KOPT-K1 (cell line): Measurements from ENCODE around the gene PPP1R12B.
"Not testable (repeated sequence)": the region's sequence is repeated elsewhere in the genome, so short reads cannot be mapped to it uniquely, and the experiment has no call there.

Source experiments
- H3K27ac ChIP-seq: fragments of 200-600 bp; sonication (generic); 2 replicates; pipeline ENCODE4 v1.5.1; 2016; ENCODE audit warnings: antibody characterized with exemption, mild to moderate bottlenecking, low read depth, low read length; ENCODE audit not compliant: poor library complexity, severe bottlenecking
- H3K36me3 ChIP-seq: fragments of 200-600 bp; sonication (generic); 2 replicates; pipeline ENCODE4 v1.5.1; 2017; ENCODE audit warnings: antibody characterized with exemption, mild to moderate bottlenecking, low read length, moderate library complexity; ENCODE audit not compliant: insufficient read depth
- H3K9me3 ChIP-seq: fragments of 200-600 bp; sonication (generic); 2 replicates; pipeline ENCODE4 v1.5.1; 2017; ENCODE audit warnings: antibody characterized with exemption, low read length, mild to moderate bottlenecking; ENCODE audit not compliant: insufficient read depth, poor library complexity, severe bottlenecking

The PPP1R12B gene

DNA sequence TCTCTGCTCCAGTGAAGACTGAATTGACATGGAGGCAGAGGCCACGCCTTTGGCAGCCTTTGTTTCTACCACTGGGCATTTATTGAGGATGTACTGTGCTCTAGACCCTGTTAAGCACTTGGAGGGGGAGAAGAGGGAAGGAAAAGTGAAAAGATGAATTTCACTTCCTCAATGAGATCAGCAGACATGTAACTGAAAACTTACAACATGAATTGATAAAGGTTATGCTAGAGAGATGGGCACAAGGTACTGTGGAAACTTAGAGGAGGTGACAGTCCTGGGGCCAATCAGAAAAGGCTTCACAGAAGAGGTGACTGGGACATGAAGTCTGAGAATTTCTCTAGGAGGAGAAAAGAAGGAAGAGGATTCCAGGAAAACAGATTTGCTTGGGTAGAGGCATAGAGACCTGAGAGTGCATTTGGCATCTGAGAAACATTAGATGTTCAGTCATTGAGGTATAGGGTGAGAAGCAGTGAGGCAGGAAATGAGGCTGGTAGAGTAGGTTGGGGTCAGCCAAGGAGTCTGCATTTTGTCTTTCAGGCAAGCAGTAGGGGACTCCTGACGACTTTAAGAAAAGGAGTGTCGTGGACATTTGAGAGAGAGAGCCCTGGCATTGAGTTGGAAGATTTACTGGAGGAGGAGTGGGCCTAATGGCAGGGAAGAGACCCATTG is 248.7 kb downstream of the PPP1R12B start:
- Histone ChIP-seq H3K9me3 (no peaks in the 10 kb centered on the region), H3K36me3 (no peaks in the 10 kb centered on the region), H3K27ac (no peak overlapping the region)

GRCh38 chr1:202599669-202600431 is 251.4 kb downstream of the PPP1R12B start:
- no peak overlapping the region for H3K27ac ChIP-seq
- H3K36me3 ChIP-seq = no peaks in the 10 kb centered on the region
- no peaks in the 10 kb centered on the region for H3K9me3 ChIP-seq

- Histone ChIP-seq H3K36me3 (no peaks in the 10 kb centered on the region), H3K27ac (no peak overlapping the region), H3K9me3 (no peaks in the 10 kb centered on the region)
Measured at GRCh38 chr1:202600432-202601041, 252.0 kb downstream of the PPP1R12B start.

DNA sequence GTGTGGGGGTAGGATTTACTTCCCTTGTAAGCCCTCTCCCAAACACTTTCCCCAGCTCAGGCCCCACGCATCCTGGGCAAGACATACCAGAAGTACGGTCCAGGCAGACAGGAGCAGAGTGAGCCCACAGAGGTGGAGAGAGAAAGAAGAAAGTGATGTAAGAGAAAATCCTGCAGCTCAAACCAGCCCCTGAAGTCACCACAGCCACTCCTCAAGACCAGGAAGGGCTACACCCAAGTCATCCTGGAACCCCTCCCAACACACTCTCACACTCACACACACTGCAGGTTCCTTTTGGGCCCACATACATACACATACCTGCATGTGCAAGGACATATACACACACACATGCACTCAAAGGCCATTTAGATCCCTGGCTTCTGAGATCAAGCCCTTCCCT is 254.9 kb downstream of the PPP1R12B start:
- Histone ChIP-seq H3K27ac (no peak overlapping the region), H3K36me3 (no peaks in the 10 kb centered on the region), H3K9me3 (no peaks in the 10 kb centered on the region)

DNA sequence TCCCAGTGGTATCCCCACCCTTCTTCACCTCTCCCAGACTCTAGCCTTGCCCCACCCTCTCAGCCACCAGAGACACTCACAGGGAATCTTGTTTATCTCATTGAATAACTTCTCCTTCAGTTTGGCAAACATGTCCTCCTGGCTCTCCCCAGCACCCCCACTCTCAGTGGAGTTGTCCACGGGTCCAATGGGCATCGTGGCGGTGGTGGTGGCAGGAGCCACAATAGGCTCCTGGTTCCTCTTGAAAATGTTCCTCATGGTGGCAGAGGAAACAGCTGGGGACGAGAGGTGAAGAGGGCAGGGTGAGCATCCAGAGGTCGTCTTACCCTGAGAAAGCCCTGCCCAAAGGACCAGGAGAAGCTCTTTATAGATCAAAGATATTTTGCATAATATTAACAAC is 257.0 kb downstream of the PPP1R12B start:
- Histone ChIP-seq H3K36me3 (no peaks in the 10 kb centered on the region), H3K27ac (no peak overlapping the region), H3K9me3 (no peaks in the 10 kb centered on the region)

GRCh38 chr1:202612036-202612435 is 263.5 kb downstream of the PPP1R12B start:
- H3K36me3 ChIP-seq, H3K27ac ChIP-seq, H3K9me3 ChIP-seq: not testable (repeated sequence)

DNA sequence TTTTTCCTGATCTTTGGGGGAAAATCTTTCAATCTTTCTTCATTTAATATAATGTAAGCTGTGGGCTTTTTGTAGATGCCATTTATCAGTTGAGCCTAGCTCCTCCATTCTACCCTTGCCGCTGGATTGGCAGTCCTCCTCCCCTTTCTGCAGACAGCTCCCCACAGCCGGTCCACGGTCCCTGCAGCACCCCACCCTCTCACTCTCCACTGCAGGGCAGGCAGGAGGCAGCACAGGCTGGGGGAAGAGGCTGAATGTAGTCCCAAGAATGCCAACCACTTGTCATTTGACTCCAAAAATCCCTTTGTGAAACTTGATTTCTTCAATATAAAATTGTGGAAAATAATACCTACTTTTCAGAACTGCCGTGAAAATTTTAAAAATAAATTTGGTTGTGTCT is 265.1 kb downstream of the PPP1R12B start:
- Histone ChIP-seq H3K36me3 (no peaks in the 10 kb centered on the region), H3K9me3 (no peaks in the 10 kb centered on the region), H3K27ac (no peak overlapping the region)

DNA sequence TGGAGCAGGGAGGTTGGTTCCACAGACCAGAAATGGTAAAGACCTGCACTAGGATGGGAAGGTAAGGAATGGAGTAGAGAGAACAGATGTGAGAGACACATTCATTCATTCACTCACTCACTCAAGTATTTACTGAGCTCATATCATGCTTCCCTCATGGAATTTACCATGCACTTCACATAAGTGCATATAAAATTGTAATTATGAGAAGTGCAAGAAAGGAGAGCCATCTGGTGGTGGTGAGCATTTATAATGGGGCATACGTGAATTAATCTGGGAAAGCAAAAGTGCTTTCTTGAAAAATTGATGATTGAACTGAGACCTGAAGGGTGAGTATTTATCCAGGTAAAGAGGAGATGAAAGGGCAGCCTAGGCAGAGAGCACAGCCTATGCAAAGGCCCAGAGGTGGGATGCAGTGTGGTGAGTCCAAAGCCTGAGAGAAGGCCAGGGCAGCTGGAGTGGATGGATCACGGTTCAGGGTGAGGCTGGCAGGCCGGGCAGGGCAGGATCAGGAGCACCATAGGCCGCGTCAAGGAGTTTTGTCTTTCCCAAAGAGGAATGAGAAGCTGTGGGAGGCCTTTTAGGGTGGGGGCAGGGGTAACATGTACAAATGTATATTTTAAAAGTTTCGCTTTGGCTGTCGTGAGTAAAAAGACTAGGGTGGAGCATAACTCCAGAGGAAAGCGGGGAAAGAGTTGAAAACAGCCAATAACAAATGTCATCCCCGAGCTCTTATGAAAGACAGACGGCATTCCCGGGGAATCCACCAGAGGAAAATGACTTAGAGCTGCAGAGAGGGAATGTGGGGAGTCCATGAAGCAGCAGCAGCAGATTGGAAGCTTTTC is 266.1 kb downstream of the PPP1R12B start:
- H3K9me3 ChIP-seq, H3K36me3 ChIP-seq, H3K27ac ChIP-seq: not testable (repeated sequence)

GRCh38 chr1:202615208-202615500 is 266.7 kb downstream of the PPP1R12B start:
- not testable (repeated sequence) for H3K36me3 ChIP-seq, H3K9me3 ChIP-seq, H3K27ac ChIP-seq

DNA sequence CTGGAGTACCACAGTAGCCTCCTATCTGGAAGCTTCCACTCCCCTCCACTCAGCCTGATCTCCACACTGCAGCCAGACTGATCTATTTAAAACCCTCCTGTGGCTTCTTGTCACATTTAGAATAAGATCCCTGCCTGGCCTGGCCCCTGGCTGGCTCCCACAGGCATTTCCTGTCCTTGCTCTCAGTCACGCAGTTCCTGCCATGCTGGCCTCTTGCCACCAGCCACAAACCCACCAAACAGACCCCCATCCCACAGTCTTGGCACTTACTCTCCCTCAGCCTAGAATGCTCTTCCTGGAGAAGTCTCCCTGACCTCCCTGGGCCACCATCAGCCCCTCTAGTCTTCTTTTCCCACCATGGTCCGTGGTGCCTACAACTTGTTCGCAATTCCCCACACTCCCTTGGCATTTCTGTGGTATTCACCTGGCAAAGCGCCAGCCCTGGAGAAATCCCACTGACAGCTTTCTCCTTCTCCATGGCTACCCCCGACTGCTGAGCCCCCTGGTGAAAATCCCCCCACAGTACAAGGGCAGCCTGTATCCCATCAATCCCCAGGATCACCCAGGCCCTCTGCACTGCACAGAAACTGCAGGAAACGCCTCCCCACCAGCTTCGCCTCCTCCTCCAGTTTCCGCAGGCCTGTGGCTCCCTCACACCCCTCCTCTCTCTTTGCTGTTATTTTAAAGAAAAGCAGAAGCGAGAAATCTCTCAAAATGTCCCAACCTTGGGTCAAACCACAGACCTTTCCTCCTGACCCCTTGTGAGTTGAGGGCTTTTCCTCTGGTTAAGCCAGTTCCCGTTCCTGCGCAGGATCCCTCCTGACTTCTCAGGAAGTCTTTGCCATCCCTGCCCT is 267.2 kb downstream of the PPP1R12B start:
- no peaks in the 10 kb centered on the region for H3K36me3 ChIP-seq
- H3K27ac ChIP-seq = no peak overlapping the region
- H3K9me3 ChIP-seq = no peaks in the 10 kb centered on the region

- H3K27ac ChIP-seq = no peak overlapping the region
- H3K9me3 ChIP-seq = no peaks in the 10 kb centered on the region
- no peaks in the 10 kb centered on the region for H3K36me3 ChIP-seq
Measured at GRCh38 chr1:202616355-202616915, 267.9 kb downstream of the PPP1R12B start.

DNA sequence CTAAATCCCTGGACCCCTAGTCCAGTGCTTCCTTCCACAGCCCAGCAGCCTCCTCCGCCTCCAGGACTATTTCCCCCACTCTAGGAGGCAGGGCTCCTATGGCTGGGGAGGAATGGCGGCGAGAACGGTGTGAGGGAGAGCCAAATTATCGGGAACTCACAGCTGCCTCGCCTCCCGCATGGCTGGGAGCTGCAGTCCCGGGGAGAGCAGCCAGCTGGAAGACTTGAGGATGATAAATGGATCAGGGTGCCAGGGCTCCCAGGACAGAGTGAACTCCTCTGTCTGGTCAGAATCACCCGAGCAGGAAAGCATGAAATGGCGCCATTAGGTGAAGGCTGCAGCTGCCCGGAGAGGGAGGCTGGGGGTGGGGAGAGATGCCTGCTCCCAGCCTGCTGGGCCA is 270.5 kb downstream of the PPP1R12B start:
- not testable (repeated sequence) for H3K9me3 ChIP-seq, H3K36me3 ChIP-seq, H3K27ac ChIP-seq

DNA sequence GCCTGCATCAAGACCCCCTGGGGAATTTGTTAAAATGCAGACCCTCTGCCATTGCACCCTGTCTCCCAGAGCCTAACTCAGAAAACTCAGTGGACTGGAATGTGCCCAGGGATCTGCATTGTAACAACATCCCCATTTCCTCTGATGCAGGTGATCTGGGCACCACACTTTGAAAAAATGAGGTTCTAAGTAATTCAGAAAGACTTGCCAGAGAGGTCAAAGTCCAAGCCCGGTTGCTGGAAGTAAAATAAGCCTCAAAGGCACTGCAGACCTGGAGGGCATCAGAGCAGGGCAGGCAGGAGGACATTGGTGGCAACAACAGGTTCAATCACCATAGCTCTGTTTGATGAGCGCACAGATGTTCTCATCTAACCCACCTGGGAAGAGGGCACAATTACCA is 271.0 kb downstream of the PPP1R12B start:
- Histone ChIP-seq H3K9me3 (no peaks in the 10 kb centered on the region), H3K36me3 (no peaks in the 10 kb centered on the region), H3K27ac (no peak overlapping the region)

- H3K9me3 ChIP-seq, H3K27ac ChIP-seq, H3K36me3 ChIP-seq: not testable (repeated sequence)
Measured at GRCh38 chr1:202620036-202620435, 271.5 kb downstream of the PPP1R12B start.
